GM12878 (cell line): ENCODE data around the gene CTNNA3.

Experiments used
- CTCF ChIP-seq, 3 experiments: IDR thresholded peaks in 2 of 3; conservative IDR thresholded peaks in 1 of 3; 2 replicates each; pipeline ENCODE4 v1.5.1; 2011; ENCODE audit warnings: low read depth in 3 of 3, low read length in 3 of 3, mild to moderate bottlenecking in 3 of 3, control low read depth in 2 of 3, moderate library complexity in 2 of 3, inconsistent platforms in 1 of 3, mixed read lengths in 1 of 3; ENCODE audit not compliant: control insufficient read depth in 2 of 3, insufficient read depth in 1 of 3; ENCODE audit errors: extremely low read depth in 1 of 3
- ELK1 ChIP-seq: IDR thresholded peaks from 2 replicates; pipeline ENCODE4 v1.6.1; 2012; ENCODE audit warnings: low read depth, low read length, improper control_type of control experiment
- EZH2 ChIP-seq: IDR thresholded peaks from 2 replicates; pipeline ENCODE4 v1.6.1; 2012; ENCODE audit warnings: low read depth, mild to moderate bottlenecking, control low read depth, inconsistent platforms, low read length, borderline replicate concordance; ENCODE audit not compliant: control insufficient read depth
- FOXK2 ChIP-seq: fragments of 450-650 bp; IDR thresholded peaks from 2 replicates; pipeline ENCODE4 v1.6.1; 2017; ENCODE audit warnings: mild to moderate bottlenecking, moderate library complexity
- RCOR1 ChIP-seq: conservative IDR thresholded peaks from 2 replicates; pipeline ENCODE4 v1.6.1; 2012; ENCODE audit warnings: low read depth, low read length, improper control_type of control experiment
- RFX5 ChIP-seq: IDR thresholded peaks from 2 replicates; pipeline ENCODE4 v1.6.1; 2011; ENCODE audit warnings: low read depth, low read length, improper control_type of control experiment
- TARDBP ChIP-seq: IDR thresholded peaks from 2 replicates; pipeline ENCODE4 v1.6.1; 2016; ENCODE audit warnings: borderline replicate concordance

- TF ChIP-seq CTCF (IDR thresholded peaks at IDR 0.05 in 2 of 3, conservative IDR thresholded peaks at IDR 0.05 in 1 of 3; ENCODE audit: control insufficient read depth in 2 of 3, extremely low read depth in 1 of 3, insufficient read depth in 1 of 3, low read depth in 3 of 3, low read length in 3 of 3) (no peak), FOXK2 (no peak), EZH2 (no peak), RFX5 (no peak), RCOR1 (no peak), ELK1 (no peak), TARDBP (no peak)
Measured at GRCh38 chr10:66744915-66745314, 951.1 kb downstream of the CTNNA3 start.
